Diencephalon (tissue), 1 donor: ENCODE data around the gene MALSU1. TPM values are rescaled to one million over a fixed set of nuclear protein-coding genes. Genes with fewer than 3 reads are reported as not detected.

Experiments
- total RNA-seq: library from RNA; depleted of rRNA; stranded (reverse); fragments of >200 nt; gene quantifications from one replicate; pipeline ENCODE4 v1.2.3, GENCODE V29; 2014

MALSU1 gene
- 30.7 TPM for total RNA-seq

GRCh38 chr7:23298885-23299769 lies at the start of gene MALSU1:
Gene MALSU1 (plus strand): TSS chr7:23299339. CDS start chr7:23299353, 14 bp downstream.

Other genes starting within 250 kb of the MALSU1 start
- 81.0 TPM for gene KLHL7, start 193.6 kb upstream of the MALSU1 start, total RNA-seq
- gene NUP42, start 117.3 kb upstream of the MALSU1 start, total RNA-seq: 63.2 TPM
- gene GPNMB, start 52.6 kb upstream of the MALSU1 start, total RNA-seq: 7.2 TPM
- gene IGF2BP3, start 171.2 kb downstream of the MALSU1 start, total RNA-seq: 48.2 TPM
- gene TRA2A, start 232.6 kb downstream of the MALSU1 start, total RNA-seq: 63.4 TPM